ENCODE data around the gene MYH14. TPM values are rescaled to one million over a fixed set of nuclear protein-coding genes. Genes with fewer than 3 reads are reported as not detected.

The MYH14 gene
- total and polyA plus RNA-seq, 9 of the 15 experiments (the other 6 are each of a cell fraction or from before 2014, with no cell fraction given): 0.04 to 0.86 (median 0.19) TPM; not detected in 2

DNA sequence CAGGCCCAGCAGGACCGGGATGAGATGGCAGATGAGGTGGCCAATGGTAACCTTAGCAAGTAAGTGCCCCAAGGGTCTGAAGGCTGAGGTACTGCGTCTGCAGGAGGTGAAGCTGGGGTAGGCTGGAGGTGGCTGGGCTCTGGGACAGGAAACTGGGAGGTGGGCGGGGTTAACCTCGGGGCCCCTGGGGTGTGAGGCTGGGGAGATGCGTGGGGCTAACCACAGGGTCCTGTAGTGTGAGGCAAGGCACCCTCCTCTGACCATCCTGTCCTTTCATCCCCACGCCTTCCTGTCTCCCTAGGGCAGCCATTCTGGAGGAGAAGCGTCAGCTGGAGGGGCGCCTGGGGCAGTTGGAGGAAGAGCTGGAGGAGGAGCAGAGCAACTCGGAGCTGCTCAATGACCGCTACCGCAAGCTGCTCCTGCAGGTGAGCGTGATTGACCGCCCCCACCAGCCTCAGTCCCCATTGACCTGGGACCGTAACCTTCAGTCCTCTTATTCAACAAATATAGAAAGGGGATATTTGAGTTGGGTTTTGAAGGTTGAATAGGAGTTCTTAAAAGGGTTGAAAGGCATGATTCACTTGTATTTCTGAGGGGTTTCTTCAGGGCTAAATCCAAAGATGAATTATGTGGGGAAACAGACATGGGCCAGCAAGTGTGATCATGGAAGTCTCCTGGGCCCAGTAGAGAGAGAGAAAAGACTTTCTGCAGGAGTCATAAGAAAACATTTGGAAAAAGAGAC lies 90.0 kb downstream of the MYH14 start:
- POLR2A ChIA-PET: interaction anchor here (0.5 to 1.4 kb wide), 3 partner anchors 11 to 64 kb away, joined by 4 read pairs; no protein-coding TSS in a partner anchor
- 5% methylated on average over 13 of the region's 14 CpGs for WGBS (ENCODE audit: insufficient coverage, low coverage, missing lambda C conversion rate)
- TF ChIP-seq DLX4 (CRISPR knock-in tag; IDR thresholded peaks at IDR 0.05): no peak
- TF ChIP-seq BACH1 (tag; IDR thresholded peaks at IDR 0.05): no peak
- TF ChIP-seq, protein P1, sequence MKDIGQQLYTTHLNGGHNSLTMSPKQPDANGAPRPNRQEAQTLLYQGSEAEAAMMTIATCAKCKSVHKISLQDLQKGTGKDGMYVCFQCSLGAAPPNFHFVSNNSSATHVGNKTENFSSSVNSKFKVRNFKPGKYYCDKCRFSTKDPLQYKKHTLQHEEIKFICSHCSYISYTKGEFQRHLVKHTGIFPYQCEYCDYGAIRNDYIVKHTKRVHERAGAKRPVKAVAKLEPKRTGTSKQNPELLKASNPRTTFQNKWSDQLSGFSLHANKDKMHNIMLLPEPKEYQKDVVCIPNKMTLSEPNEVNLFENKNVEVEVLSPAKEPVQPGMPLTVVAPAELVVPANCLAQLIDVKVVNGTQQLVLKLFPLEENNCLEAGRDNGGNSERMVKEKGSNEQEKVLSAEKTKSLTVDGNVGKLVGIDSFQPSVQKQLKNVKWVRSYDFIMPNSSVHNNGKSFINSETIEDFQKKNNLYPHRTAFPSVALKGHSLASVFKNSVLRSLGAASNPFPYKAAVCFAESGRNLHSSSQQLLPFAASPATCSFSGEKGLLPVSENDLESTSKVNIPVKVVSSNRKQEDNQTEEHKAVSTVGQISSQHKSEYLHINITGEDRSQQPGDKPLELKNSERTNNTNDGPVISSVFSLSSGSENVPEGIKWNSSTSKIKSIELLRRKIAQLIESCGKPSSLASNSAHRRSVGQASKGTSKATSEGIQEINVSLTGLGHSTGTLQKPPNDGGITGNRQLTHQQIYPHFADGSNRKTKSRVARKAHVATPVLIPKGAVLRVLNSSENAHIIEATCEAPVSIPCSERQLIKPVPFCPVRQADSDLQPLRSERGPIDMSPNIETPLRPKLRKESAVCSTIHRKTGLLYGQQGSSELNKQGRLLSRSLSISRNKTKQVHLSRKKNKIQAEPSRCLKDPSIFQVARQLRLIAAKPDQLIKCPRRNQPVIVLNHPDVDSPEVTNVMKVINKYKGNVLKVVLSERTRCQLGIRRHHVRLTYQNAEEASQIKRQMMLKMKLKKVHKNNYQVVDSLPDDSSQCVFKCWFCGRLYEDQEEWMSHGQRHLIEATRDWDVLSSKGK (CRISPR knock-in tag; IDR thresholded peaks at IDR 0.05): no peak
- no peak for TF ChIP-seq NFIX (CRISPR knock-in tag; IDR thresholded peaks at IDR 0.05; ENCODE audit: low read depth)
- TF ChIP-seq, protein P2, sequence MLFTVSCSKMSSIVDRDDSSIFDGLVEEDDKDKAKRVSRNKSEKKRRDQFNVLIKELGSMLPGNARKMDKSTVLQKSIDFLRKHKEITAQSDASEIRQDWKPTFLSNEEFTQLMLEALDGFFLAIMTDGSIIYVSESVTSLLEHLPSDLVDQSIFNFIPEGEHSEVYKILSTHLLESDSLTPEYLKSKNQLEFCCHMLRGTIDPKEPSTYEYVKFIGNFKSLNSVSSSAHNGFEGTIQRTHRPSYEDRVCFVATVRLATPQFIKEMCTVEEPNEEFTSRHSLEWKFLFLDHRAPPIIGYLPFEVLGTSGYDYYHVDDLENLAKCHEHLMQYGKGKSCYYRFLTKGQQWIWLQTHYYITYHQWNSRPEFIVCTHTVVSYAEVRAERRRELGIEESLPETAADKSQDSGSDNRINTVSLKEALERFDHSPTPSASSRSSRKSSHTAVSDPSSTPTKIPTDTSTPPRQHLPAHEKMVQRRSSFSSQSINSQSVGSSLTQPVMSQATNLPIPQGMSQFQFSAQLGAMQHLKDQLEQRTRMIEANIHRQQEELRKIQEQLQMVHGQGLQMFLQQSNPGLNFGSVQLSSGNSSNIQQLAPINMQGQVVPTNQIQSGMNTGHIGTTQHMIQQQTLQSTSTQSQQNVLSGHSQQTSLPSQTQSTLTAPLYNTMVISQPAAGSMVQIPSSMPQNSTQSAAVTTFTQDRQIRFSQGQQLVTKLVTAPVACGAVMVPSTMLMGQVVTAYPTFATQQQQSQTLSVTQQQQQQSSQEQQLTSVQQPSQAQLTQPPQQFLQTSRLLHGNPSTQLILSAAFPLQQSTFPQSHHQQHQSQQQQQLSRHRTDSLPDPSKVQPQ (CRISPR knock-in tag; IDR thresholded peaks at IDR 0.05; ENCODE audit: borderline replicate concordance): no peak
- TF ChIP-seq ZNF75A (CRISPR knock-in tag; IDR thresholded peaks at IDR 0.05): no peak
- TF ChIP-seq POLR2AphosphoS2 (IDR thresholded peaks at IDR 0.05; ENCODE audit: low read length): no peak
- no peak for TF ChIP-seq EP300 (IDR thresholded peaks at IDR 0.05; ENCODE audit: low read length)
- TF ChIP-seq, protein P3, sequence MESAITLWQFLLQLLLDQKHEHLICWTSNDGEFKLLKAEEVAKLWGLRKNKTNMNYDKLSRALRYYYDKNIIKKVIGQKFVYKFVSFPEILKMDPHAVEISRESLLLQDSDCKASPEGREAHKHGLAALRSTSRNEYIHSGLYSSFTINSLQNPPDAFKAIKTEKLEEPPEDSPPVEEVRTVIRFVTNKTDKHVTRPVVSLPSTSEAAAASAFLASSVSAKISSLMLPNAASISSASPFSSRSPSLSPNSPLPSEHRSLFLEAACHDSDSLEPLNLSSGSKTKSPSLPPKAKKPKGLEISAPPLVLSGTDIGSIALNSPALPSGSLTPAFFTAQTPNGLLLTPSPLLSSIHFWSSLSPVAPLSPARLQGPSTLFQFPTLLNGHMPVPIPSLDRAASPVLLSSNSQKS (CRISPR knock-in tag; IDR thresholded peaks at IDR 0.05): no peak
- no peak for TF ChIP-seq ZNF445 (CRISPR knock-in tag; IDR thresholded peaks at IDR 0.05; ENCODE audit: low read depth)
- TF ChIP-seq ZC3H11A (IDR thresholded peaks at IDR 0.05; ENCODE audit: low read depth, low read length): no peak
- TF ChIP-seq GMEB1 (CRISPR knock-in tag; IDR thresholded peaks at IDR 0.05): no peak

More for the DNA sequence above, 90.0 kb downstream of the MYH14 start:
- CTCF ChIA-PET (ENCODE audit: low intra/inter-chr PET ratio): no interaction called here
- Histone ChIP-seq H3K9ac (ENCODE audit: insufficient read depth in 1 of 2, low read depth in 2 of 2, low read length in 2 of 2) (peak overlapping the region in 1 of 2 experiments; percentile 20; a peak in 1 of 4 replicates), H3K79me2 (ENCODE audit: control insufficient read depth, insufficient read depth, low read length) (no peaks in the 10 kb centered on the region), H4K20me1 (replicated peaks; ENCODE audit: control insufficient read depth, insufficient read depth, low read length) (0 out of 2 replicates have a peak, but pooled peaks cover 9% of the 10 kb centered on the region), H3K36me3 (ENCODE audit: control insufficient read depth, insufficient read depth, low read length) (no peaks in the 10 kb centered on the region), H3K4me3 (no peak overlapping the region), H3K4me2 (ENCODE audit: insufficient read depth, low read length) (no peak overlapping the region), H3K9me3 (replicated peaks; ENCODE audit: control insufficient read depth, insufficient read depth, low read depth, low read length) (peaks cover 4% of the 10 kb centered on the region), H3K4me1 (replicated peaks in 1 of 2; ENCODE audit: control insufficient read depth in 2 of 2, insufficient read depth in 2 of 2, low read length in 2 of 2) (peaks cover 0 to 15% of the 10 kb centered on the region in 2 experiments; a peak in 3 of 5 replicates), H2AFZ (ENCODE audit: low read depth, low read length) (no peak overlapping the region), H3K27ac (ENCODE audit: extremely low read depth, low read depth, low read length) (no peak overlapping the region), H3K9me1 (ENCODE audit: control insufficient read depth, insufficient read depth, low read length) (no peaks in the 10 kb centered on the region), H3K27me3 (ENCODE audit: control insufficient read depth in 2 of 2, insufficient read depth in 2 of 2, low read length in 2 of 2) (peaks cover 7 to 53% of the 10 kb centered on the region in 2 experiments)
- in situ Hi-C loops (cut with MboI) (no loop called here), intact Hi-C loops (cut with micrococcal nuclease) (no loop called here)
- FAIRE-seq (no peak), ATAC-seq (no peak), DNase-seq (ENCODE audit: extremely low read depth in 1 of 4, low spot score in 3 of 4) (no peak)
- no TSS peak for BruUV-seq (replicated peaks)

Data from K562 (cell line).